Measurements from ENCODE around the gene FUOM.

FUOM gene

DNA sequence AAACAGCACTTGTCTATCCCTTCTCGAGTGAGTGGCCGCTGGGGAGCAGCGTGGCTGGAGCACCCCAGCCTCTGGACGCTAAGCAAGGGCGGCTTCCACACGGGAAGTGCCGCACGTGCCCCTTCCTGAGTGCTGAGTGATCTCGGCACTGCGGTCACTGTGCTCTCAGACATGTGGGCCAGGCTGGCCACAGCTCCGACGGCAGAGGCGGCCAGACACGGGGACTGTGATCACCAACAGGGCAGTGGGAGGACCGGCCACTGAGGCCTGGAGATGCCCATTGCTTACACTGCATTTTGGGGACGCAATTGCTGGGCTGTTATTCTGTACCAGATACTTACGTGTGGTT, 8.3 kb upstream of the FUOM start:
- no peak for DNase-seq

DNA sequence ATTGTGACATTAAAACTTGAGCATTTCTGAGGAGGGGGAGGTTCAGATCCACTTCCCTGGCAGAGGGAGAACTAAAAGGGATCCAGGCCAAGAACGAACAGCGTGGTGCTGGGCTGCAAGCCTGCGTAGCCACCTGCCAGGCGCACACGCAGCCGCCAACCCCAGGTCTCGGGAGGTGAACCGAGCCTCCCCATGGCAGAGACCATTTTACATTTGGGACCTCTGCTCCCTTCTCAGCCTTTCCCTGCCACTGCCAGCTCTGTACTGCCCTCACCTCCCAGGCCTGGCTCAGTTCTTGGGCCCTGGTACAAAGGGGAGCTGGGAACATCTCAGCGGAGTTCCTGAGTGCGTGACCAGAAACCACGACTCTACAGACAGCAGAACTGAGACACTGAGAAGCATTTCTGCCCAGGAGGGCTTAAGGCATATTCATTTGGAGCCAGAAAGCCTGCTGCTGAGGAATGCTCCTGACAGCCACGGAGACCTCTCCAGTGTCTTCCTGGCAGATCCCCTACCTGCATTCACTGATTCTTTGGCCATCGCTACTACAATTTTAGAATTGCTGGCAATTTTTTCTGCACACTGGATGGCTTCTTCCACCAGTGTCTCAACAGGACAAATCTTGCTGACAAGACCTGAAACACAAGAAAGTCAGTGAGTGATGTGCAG, 7.8 kb upstream of the FUOM start:
- DNase-seq: no peak

DNA sequence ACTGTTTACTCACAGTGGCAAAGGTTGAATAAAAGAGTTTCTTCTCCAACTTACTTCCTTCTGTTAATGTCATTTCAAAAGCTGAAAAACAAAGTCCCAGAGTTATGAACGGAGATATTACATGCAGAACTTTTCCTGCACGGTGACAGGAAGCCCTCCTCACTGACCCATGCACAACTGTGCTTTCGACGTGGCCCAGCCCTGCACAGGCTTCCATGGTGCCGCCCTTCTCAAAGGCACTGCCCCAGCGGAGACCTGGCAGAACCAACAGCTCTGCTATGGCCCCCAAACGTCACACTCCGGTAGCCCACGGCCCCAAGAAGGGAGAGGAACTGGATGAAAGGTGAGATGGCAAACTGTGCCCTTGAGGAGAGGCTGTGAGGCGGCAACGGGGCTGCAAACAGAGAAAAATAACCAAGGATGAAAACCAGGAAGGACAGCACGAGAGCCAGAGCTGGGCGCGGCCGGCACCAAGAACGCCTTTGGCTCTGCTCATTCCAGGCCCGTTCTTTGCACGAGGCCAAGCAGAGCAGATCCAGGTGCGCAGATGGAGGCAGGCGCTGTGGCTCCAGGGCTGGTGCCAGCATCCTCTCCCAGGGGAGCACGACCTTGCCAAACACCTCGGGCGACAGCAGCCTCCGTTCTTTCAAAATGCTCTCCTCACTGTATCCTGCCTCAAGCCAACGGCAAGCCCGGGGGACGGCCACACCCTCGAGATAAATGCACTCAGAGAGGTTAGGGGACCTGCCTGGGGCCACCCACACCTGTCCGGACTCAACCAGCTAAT, 7.0 kb upstream of the FUOM start:
- DNase-seq: no peak

DNA sequence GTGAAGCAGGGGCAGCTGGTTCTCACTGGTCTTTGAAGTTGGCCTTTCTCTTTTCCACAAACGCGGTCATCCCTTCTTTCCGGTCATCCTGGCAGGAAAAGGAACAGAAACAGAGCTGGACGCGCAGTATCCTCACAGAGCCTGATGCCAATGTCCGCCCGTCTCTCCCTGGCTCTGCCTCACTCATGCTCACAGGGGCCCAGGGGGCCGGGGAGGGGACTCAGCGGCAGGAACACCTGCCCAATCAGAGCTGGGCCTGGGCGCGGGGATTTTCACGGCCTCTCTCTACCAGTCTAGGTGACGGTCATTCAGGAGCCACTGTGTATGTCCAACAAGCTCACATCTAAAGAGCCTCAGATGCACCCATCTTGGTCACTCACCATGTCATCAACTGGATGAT, 5.0 kb upstream of the FUOM start:
- no peak for DNase-seq

DNA sequence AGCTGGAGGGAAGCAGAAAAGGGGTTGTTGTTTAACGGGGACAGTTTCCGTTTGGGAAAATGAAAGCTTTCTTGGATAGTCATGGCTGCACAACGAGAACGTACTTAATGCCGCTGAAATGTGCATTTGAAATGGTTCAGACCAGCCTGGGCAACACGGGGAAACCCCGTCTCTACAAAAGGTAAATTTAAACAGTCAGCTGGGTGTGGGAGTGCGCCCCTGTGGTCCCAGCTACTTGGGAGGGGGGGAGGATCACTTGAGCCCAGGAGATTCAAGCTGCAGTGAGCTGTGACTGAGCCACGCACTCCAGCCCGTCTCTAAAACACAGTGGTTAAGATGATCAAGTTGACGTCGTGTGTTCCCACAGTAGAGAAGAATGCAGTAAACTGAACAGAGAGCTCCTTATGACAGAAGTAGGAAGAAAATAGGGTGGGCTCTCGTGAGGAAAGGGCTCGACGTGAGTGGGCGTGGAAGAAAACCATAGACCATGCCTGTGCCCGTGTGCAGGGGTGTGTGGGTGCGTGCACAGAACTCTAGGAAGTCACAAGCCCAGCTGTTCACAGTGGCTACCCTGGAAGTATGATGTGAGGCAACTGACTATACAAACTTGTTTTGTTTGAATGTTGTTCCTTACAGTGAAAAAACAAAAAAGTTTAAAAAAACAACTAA, 4.1 kb upstream of the FUOM start:
- no peak for DNase-seq

DNA sequence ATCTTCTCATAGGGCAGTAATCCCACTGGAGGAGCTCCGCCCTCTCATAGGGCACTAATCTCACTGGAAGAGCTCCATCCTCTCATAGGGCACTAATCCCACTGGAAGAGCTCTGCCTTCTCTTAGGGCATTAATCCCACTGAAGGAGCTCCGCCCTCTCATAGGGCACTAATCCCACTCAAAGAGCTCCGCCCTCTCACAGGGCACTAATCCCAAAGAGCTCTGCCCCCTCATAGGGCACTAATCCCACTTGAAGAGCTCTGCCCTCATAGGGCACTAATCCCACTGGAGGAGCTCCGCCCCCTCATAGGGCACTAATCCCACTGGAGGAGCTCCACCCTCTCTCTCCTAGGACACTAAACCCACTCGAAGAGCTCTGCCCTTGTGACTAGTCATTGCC, 3.4 kb upstream of the FUOM start:
- DNase-seq: no peak

DNA sequence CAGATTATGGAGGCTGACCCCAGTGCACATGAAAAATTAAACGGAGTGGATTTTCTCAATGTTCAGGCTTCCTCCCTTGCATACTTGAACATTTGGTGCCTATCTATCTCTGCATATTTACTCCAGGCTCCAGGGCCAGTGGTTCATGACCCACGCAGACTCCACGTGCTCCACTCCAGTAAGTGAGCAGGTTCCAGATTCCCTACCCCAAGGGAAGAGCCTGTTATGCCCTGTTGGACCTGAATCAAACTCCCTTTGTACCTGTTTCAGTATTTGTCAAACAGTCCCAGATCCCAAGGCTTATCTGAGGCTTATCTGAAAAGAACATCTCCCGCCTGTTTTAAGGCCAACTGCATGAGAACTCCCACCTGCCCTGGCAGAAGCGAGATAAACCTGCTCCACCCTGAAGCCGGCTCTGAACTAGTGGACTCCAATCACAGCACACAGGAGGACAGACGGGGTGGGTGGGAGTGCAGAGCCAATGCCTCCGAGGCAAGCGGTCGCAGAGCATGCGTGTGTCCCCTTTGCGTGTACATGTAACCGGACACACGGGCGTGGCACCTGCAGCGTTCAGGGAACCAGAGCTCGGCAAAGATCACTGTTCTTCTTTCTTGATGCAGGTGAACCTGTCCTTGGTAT, 2.3 kb upstream of the FUOM start:
- no peak for DNase-seq

DNA sequence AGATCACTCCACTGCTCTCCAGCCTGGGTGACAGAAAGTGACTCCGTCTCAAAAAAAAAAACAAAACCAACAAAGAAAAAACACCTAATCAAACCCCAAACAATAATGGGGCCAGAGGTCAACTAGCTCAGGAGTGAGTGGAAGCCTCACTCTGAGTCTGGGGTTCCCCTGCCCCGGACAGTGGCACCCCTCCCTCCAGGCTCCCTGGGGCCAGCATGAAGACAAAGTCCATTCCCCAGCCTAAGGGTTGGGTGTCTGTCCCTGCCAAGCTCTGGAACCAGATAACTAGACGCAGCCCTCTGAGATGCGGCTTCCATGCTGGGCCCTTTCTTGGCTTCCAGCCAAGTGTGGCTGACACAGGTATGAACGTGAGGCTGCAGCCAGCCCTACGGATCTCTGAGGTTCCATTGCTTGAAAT, 1.7 kb upstream of the FUOM start:
- DNase-seq: peak; percentile 11

DNA sequence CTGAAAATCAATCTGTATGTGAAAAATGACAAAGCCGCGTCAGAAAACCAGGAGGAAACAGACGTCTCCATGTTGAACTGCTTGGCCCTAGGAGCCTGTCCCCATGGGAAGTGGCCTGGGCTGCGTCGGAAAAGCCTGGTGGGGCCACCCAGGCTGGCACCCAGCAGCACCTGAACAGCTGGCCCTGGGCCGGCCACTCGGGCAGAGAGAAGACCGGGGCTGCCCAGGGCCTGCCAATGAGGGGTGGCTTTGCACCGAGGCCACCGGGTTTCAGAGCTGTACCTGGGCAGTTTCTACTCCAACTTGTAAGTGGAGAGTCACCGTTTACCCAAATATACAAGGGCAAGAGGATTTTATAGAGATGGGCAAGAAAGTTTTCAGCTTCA, 1.1 kb upstream of the FUOM start:
- DNase-seq: no peak

DNA sequence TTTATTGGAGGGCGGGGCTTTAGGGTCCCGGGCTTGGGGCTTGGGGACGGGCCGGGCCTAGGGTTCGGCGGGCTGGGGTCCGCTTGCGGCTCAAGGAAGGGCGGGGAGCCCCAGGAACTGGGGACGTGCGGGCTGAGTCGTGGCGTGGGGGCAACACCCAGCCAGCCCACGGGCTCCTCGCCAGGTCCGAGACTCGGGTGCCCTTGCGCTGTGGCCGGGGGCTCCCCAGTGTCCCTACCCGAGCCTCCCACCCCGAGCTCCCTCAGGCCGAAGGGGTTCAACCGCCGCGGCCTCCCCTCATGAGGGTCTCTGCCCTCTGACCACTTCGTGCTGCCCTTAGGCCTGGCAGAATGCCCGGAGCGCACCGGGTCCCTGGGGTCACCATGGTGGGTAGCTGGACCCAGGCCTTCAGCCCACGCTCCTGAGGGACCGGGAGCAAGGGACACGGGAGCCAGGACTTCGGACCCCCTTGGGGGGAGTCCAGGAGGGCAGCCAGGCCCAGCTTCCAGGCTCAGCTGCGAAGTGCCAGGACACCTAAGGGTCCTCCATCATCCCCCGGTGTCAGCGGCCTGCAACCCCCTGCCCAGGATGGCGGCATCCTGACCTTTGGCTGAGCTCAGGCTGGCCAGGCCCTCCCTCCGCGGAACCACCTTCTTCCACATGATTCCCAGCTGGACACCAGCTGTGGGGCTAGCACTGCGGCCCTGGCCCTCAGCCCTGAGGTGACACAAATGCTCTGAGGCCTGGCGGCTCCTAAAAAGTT, 524 bp upstream of the FUOM start:
- no peak for DNase-seq

DNA sequence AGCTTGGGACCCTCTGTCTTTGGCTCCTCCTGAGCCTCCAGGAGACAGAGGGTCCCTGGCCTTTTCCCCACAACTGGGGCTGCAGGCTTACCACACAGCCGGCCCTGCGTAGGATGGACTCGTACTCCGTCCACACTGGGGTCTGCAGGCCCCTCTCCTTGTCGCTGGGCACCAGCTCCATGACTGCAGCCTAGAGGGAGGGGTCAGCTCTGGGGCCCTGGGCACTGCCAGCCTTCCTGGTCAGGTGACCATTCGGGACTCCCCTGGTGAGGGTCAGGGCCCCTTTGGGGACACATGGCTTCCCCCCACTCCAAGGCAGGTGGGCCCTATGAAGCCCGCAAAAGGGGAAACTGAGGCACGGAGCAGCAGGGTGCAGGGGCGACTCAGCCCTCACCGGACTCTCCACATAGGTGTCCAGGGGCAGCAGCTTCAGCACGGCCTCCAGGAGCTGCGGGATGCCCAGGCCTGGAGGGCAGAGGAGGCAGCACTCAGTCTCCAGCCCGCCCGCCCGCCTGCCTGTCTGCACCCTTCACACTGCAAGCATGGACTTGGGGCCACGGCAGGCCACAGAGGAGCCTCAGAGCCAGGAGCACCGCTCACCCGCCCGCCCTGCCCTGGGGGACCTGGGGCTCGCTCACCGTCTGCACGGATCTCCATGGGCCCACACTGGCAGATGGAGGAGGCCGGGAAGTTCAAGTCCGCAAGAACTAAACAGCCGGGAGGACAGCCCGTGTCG, 1.1 kb downstream of the FUOM start:
- no peak for DNase-seq

DNA sequence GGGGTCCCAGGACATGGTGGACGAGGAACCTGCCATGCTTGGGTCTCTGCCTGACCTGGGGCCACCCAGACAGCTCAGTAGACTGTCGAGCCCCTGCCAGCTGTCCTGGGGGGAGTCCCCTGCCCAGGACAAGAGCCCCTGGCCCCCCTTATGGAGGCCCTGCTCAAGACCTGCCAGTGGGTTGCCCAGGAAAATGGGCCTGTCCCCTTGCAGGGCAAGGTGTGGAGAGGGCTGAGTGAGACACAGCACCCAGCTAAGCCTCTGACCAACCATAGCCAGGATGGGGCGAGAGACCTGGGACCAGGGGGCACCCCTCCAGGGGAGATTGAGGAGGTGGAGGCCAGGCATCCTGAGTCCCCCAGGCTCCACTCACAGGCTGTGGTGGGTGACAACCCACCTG, 1.8 kb downstream of the FUOM start:
- no peak for DNase-seq

DNA sequence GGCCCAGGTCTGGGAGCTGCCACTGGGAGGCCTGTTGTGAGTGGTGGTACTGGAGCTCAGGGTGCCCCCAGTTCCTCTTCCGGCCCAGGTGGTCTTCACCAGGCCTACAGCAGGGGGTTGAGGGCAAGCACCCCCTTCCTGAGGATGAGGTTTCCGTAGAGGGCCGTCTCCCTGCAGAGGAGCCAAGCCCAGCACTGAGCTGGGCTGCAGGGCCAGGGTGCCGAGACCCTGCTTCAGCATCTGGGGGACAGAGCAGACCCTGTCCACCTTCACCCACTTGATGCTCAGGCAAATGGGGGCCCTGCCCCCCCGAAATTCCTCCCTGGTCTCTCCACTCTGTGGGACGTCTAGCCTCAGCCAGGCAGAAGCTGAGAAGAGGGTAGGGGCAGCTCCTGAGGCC, 2.6 kb downstream of the FUOM start:
- no peak for DNase-seq

DNA sequence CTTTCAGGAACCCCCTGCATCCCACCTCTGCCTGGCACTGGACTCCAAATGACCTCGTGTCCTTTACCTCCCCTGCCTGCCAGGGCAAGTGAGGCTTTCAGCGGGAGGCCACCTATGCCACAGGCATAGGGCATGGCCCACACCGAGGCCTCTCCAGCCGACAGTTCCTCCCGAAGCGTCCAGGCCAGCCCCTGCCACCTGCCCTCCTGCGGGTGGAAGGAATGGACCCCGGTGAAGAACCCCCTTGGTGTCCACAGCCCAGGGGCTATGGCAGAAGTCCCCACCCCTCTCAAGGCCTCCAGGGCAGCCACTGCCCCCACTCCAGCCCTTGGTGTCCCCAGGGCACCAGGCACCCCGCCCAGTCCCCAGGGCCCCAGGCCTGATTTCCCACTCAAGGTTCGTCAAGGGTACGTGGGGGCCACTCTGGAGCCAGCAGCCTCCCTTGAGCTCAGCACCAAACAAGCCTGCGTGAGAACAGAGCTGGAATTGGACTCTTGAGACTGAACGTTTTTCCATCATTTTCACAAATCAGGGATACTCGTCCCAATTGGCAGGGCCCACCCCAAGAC, 3.1 kb downstream of the FUOM start:
- no peak for DNase-seq

DNA sequence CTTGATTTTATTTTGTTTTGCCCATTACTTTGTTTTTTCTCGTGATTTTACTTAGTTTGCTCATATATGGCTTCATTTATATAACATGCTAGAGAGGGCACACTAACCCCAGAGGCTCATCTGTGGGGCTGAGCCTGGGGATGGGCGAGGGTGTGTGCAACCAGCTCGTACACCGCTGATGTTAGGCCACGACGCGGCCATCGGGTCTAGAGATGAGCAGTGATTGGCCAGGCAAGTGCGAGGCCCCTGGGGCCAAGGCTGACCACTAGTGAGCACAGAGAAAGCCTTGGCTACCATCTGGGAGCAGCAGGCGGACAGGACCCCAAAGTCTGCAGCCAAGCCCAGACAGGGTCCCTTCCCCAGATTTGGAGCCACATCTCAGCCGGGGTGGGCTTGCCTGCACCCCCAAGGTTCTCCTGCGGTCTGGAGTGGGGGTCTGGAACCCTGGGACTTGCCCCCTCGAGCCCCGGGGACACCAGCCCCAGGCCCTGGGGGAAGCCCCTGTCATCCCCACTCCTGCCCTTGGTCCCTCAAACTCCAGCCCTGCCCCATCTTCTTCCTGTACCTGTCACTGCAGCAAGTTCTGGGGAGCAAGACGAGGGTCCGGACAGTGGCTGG, 3.7 kb downstream of the FUOM start:
- DNase-seq: no peak

DNA sequence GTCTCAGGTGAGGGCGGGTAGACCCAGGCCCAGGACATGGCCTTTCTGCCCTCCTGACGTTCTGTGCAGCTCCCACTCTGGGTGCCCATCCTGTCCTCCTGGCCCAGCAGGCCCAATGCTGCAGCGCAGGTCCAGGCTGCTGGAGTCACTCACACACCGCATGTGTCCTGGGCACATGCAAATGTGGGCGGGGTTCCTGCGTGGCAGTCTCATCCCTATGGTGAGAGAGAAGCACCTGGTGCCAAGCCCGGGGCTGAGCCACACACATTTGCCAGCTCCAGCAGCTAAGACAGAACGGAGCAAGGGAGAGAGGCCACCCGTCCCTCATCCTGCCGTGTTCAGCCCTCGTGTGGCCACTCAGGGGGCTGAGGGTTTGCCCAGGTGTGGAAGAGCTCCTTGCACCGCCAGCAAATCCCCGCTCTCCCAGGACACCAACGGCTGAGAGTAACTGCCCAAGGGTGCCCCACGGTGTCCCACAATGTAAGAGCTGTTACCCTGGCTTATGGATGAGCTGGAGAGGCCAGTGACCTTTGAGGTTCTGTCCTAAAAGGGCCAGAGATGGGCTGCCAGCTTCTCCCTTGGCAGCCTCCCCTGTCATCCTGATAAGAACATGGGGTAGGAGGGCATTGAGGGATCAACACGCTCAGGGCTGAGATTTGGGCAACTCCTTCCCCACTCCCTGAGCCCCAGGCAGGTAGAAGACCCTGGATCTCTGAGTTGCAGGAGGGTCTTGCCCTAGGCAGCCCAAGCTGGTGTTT, 4.4 kb downstream of the FUOM start:
- DNase-seq: no peak

DNA sequence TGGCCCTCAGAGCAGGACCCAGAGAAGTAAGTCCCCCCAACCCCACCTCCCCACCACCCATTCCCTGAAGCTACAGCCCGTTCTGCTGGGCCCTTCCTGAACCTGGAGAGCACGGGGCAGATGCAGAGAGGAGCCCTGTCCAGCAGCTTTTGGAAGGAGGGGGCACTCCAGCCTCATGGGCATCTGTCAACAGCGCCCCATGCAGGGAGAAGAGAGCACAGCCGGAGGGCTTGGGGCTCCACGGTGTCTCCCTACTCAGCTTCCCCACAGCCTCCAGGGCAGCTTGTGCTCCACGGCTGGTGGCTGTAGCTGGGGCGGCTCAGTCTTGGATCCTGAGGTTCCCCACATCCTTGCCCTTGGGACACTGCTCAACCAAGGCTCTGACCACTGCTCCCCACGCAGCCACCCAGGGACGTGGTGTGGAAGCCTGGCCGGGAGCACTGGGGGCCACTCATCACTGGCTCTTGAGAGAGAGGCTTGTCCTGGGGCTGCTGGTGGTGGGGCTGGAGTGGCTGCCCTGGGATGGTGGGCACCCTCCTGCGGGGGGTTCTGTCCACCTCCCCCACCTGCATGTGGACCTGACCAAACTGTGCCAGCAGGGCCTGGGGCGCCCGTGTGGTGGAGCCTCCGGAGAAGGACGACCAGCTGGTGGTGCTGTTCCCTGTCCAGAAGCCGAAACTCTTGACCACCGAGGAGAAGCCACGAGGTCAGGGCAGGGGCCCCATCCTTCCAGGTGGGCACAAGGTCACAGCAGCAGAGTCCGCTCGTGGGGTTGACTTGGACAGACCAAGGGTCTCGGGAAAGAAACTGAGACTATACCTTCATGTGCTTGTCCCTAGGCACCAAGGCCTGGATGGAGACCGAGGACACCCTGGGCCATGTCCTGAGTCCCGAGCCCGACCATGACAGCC, 6.2 kb downstream of the FUOM start:
- no peak for DNase-seq

DNA sequence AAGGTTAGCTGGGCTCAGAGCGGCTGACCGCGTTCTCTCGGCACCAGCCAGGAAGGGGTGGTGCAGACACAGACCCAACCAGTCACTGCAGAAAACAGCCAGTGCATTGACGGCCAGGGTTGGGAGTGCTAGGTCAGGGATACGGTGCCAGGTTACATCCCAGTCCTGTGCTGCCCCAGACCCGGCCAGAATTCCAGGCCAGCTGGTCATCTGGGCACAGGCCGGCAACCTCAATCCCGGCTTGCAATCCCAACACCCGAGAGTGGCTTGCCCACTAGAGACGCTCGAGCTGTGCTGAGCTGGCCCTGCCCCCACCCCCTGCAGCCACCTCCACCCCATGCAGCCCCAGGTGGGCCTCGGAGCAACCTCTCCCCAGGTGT, 6.9 kb downstream of the FUOM start:
- DNase-seq: no peak

DNA sequence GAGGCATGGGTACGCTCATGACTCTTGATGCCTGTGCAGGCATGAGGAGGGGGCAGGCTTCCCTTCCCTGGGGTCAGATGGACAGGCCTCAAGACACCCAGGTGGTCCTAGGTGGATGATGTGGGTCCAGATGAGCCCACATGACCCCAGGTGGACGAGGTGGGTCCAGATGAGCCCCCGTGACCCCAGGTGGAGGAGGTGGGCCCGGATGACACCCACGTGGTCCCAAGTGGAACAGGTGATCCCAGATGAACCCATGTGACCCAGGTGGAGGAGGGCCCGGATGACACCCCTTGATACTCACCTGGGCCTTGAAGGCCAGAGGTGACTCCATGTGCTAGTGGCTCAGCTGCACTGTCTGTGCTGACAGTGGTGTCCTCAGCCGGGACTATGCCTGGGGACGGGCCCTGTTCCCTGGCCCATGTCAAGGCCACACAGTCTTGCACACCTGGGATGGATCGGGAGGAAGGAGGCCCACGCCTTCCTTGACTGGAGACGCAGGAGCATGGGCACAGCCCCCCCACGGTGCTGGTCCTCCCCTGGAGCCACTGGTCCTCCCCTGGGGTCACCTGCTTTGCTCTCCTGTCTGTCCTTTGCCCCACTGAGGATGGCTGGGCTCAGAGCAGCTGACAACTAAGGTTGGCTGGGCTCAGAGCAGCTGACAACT, 7.4 kb downstream of the FUOM start:
- no peak for DNase-seq
